ENCODE results near the gene TBCE. TPM values are rescaled to one million over a fixed set of nuclear protein-coding genes. Genes with fewer than 3 reads are reported as not detected.

Gene TBCE
- total and polyA plus RNA-seq, 9 of the 15 experiments (the other 6 are each of a cell fraction or from before 2014, with no cell fraction given) = 52.6 to 92.1 (median 82.1) TPM

DNA sequence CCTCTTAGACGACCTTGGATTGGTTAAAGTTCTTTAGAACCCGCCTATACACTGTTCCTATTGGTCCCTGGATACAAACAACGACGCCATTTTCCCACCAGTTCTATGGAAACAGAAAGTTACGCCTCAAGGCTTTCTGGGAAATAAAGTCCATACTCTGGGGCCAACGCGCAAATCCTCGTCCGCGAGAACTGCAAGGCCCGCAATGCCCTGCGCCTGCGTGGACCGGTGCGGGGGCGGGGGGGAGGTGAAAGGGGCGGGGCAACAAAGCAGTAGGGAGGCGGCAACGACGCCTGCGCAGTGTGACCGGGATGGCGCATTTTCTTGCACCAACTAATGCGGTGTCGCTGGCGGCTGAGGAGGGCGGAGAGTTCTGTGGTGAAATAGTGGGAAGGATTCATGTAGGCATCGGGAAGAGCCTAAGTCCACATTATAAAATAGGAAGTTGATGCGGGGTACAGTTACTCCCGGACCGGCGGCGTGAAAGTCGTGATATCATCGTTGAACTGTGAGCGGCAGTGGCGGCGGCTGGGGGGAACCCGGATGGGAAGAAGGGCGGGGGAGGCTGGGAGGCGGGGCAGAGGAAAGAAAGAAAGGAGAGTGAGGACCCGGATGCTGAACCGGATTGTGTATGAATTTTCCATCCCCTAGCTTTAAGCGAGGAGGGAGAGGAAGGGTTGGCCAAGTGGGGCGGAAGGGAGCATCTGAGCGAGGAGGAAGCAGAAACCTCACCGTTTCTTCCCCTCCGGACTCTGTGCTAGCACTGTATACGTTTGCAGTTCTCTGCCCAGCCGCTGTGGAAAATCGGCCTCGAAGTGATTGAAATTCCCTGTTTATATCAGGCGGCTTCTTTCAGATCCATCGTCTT, 38.7 kb upstream of the TBCE start, which contains the start of gene GGPS1 (continued):
- TF ChIP-seq, protein P1, sequence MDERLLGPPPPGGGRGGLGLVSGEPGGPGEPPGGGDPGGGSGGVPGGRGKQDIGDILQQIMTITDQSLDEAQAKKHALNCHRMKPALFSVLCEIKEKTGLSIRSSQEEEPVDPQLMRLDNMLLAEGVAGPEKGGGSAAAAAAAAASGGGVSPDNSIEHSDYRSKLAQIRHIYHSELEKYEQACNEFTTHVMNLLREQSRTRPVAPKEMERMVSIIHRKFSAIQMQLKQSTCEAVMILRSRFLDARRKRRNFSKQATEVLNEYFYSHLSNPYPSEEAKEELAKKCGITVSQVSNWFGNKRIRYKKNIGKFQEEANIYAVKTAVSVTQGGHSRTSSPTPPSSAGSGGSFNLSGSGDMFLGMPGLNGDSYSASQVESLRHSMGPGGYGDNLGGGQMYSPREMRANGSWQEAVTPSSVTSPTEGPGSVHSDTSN (CRISPR knock-in tag; IDR thresholded peaks at IDR 0.05; ENCODE audit: low read depth) = no peak
- TF ChIP-seq, protein P1 (tag; conservative IDR thresholded peaks at IDR 0.05; ENCODE audit: low read depth) = peak; percentile 78
- TF ChIP-seq, protein P2, sequence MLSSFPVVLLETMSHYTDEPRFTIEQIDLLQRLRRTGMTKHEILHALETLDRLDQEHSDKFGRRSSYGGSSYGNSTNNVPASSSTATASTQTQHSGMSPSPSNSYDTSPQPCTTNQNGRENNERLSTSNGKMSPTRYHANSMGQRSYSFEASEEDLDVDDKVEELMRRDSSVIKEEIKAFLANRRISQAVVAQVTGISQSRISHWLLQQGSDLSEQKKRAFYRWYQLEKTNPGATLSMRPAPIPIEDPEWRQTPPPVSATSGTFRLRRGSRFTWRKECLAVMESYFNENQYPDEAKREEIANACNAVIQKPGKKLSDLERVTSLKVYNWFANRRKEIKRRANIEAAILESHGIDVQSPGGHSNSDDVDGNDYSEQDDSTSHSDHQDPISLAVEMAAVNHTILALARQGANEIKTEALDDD (IDR thresholded peaks at IDR 0.05) = peak; percentile 38; the same call in 1 of the 2 replicates
- TF ChIP-seq CREM (IDR thresholded peaks at IDR 0.05; ENCODE audit: low read depth) (peak; percentile 84), XRCC4 (IDR thresholded peaks at IDR 0.05; ENCODE audit: extremely low read depth, insufficient read depth, insufficient read length) (no peak), TBL1XR1 (IDR thresholded peaks at IDR 0.05; ENCODE audit: low read length in 2 of 2) (no peak), SNRNP70 (optimal IDR thresholded peaks at IDR 0.05; ENCODE audit: low read depth, low read length) (no peak), RFX1 (IDR thresholded peaks at IDR 0.05) (peak; percentile 88), ARNT (IDR thresholded peaks at IDR 0.05) (0 out of 4 replicates have a peak, but pooled peaks have one; percentile 20 to 65), TBP (optimal IDR thresholded peaks at IDR 0.05; ENCODE audit: low read depth, low read length) (peak; percentile 81), RBBP5 (IDR thresholded peaks at IDR 0.05; ENCODE audit: borderline replicate concordance, insufficient read depth, low read length, poor library complexity, severe bottlenecking) (peak; percentile 71), XRCC3 (IDR thresholded peaks at IDR 0.05) (no peak), TRIM28 (IDR thresholded peaks at IDR 0.05) (no peak), RBM14 (IDR thresholded peaks at IDR 0.05; ENCODE audit: borderline replicate concordance, insufficient read depth, low read depth, low read length) (no peak), RNF2 (IDR thresholded peaks at IDR 0.05) (peak; percentile 52), CEBPG (CRISPR knock-in tag; IDR thresholded peaks at IDR 0.05) (no peak; the same call in 1 of the 2 replicates), CEBPG (tag; conservative IDR thresholded peaks at IDR 0.05 in 1 of 2, IDR thresholded peaks at IDR 0.05 in 1 of 2) (0 out of 4 replicates have a peak, but pooled peaks of 1 of the 2 experiments have one; percentile 26), ATF7 (IDR thresholded peaks at IDR 0.05) (peak; percentile 91), CTBP1 (IDR thresholded peaks at IDR 0.05; ENCODE audit: borderline replicate concordance) (peak; percentile 67; the same call in 1 of the 2 replicates)
- TF ChIP-seq, protein P3, sequence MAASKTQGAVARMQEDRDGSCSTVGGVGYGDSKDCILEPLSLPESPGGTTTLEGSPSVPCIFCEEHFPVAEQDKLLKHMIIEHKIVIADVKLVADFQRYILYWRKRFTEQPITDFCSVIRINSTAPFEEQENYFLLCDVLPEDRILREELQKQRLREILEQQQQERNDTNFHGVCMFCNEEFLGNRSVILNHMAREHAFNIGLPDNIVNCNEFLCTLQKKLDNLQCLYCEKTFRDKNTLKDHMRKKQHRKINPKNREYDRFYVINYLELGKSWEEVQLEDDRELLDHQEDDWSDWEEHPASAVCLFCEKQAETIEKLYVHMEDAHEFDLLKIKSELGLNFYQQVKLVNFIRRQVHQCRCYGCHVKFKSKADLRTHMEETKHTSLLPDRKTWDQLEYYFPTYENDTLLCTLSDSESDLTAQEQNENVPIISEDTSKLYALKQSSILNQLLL (CRISPR knock-in tag; IDR thresholded peaks at IDR 0.05; ENCODE audit: borderline replicate concordance) = no peak
- TF ChIP-seq, protein P4, sequence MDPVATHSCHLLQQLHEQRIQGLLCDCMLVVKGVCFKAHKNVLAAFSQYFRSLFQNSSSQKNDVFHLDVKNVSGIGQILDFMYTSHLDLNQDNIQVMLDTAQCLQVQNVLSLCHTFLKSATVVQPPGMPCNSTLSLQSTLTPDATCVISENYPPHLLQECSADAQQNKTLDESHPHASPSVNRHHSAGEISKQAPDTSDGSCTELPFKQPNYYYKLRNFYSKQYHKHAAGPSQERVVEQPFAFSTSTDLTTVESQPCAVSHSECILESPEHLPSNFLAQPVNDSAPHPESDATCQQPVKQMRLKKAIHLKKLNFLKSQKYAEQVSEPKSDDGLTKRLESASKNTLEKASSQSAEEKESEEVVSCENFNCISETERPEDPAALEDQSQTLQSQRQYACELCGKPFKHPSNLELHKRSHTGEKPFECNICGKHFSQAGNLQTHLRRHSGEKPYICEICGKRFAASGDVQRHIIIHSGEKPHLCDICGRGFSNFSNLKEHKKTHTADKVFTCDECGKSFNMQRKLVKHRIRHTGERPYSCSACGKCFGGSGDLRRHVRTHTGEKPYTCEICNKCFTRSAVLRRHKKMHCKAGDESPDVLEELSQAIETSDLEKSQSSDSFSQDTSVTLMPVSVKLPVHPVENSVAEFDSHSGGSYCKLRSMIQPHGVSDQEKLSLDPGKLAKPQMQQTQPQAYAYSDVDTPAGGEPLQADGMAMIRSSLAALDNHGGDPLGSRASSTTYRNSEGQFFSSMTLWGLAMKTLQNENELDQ (CRISPR knock-in tag; IDR thresholded peaks at IDR 0.05; ENCODE audit: borderline replicate concordance) = no peak
